Hepatocyte (in vitro differentiated cells): ENCODE measurements around the gene DNER. TPM values are rescaled to one million over a fixed set of nuclear protein-coding genes. Genes with fewer than 3 reads are reported as not detected.

ENCODE experiments used
- DNase-seq: peaks from one replicate; pipeline ENCODE4 v3.0.0-alpha.2; 2016; ENCODE audit warnings: low spot score
- H2AFZ ChIP-seq: fragments of 200-600 bp; sonication (generic); 2 replicates; pipeline ENCODE4 v1.6.0; 2016; ENCODE audit warnings: antibody characterized with exemption, mild to moderate bottlenecking
- H3K27ac ChIP-seq: fragments of 200-600 bp; sonication (generic); 2 replicates; pipeline ENCODE4 v1.5.1; 2016; ENCODE audit warnings: mild to moderate bottlenecking
- H3K27me3 ChIP-seq: fragments of 200-600 bp; sonication (generic); 2 replicates; pipeline ENCODE4 v1.6.1; 2016
- H3K36me3 ChIP-seq: fragments of 200-600 bp; sonication (generic); replicated peaks from 2 replicates; pipeline ENCODE4 v1.5.1; 2016; ENCODE audit warnings: low read depth; ENCODE audit not compliant: insufficient read depth
- H3K4me1 ChIP-seq: fragments of 200-600 bp; sonication (generic); 2 replicates; pipeline ENCODE4 v1.5.1; 2016; ENCODE audit warnings: mild to moderate bottlenecking, moderate library complexity; ENCODE audit not compliant: insufficient read depth
- H3K4me2 ChIP-seq: fragments of 200-600 bp; sonication (generic); 2 replicates; pipeline ENCODE4 v1.6.0; 2016
- H3K4me3 ChIP-seq: fragments of 200-600 bp; sonication (generic); 2 replicates; pipeline ENCODE4 v1.5.1; 2016; ENCODE audit warnings: mild to moderate bottlenecking
- H3K79me2 ChIP-seq: fragments of 200-600 bp; sonication (generic); 2 replicates; pipeline ENCODE4 v1.6.0; 2017; ENCODE audit warnings: mild to moderate bottlenecking
- H3K9me2 ChIP-seq: fragments of 200-600 bp; sonication (generic); replicated peaks from 2 replicates; pipeline ENCODE4 v1.6.0; 2017; ENCODE audit warnings: mild to moderate bottlenecking; ENCODE audit not compliant: insufficient read depth
- H3K9me3 ChIP-seq: fragments of 200-600 bp; sonication (generic); 2 replicates; pipeline ENCODE4 v1.5.1; 2016; ENCODE audit warnings: low read depth, mild to moderate bottlenecking
- H4K20me1 ChIP-seq: fragments of 200-600 bp; sonication (generic); 2 replicates; pipeline ENCODE4 v1.6.0; 2016; ENCODE audit warnings: mild to moderate bottlenecking; ENCODE audit not compliant: insufficient read depth, poor library complexity, severe bottlenecking
- CTCF ChIP-seq: fragments of 200-600 bp; sonication (generic); IDR thresholded peaks from 2 replicates; pipeline ENCODE4 v1.5.1; 2016; ENCODE audit warnings: antibody characterized with exemption, mild to moderate bottlenecking; ENCODE audit not compliant: poor library complexity
- EZH2 ChIP-seq: fragments of 200-600 bp; sonication (generic); IDR thresholded peaks from 2 replicates; pipeline ENCODE4 v1.6.1; 2016; ENCODE audit warnings: antibody characterized with exemption, mild to moderate bottlenecking, borderline replicate concordance
- EZH2phosphoT487 ChIP-seq: fragments of 200-600 bp; sonication (generic); IDR thresholded peaks from one replicate; pipeline ENCODE4 v1.6.1; 2018; ENCODE audit warnings: antibody characterized with exemption, mild to moderate bottlenecking, low read depth, moderate library complexity; ENCODE audit not compliant: unreplicated experiment, severe bottlenecking
- whole genome bisulfite sequencing: methylation state at CpG from one replicate; pipeline ENCODE4 v1.1.6; 2016; ENCODE audit warnings: low lambda C conversion rate; ENCODE audit errors: missing lambda C conversion rate; 5-methylcytosine and 5-hydroxymethylcytosine counted together
- polyA plus RNA-seq: library from polyadenylated mRNA; unstranded; fragments of >200 nt; fragmentation: Nextera tagmentation; extraction: Ambion mirVana; gene quantifications from 2 replicates; pipeline ENCODE4 v1.2.1, GENCODE V29; 2016
- total RNA-seq: library from RNA; depleted of rRNA; stranded (reverse); fragments of >200 nt; gene quantifications from 2 replicates; pipeline ENCODE4 v1.2.3, GENCODE V29; 2014

DNER gene
- total and polyA plus RNA-seq, 2 experiments from 2014 or later = 0.37 TPM; not detected in 1

DNA sequence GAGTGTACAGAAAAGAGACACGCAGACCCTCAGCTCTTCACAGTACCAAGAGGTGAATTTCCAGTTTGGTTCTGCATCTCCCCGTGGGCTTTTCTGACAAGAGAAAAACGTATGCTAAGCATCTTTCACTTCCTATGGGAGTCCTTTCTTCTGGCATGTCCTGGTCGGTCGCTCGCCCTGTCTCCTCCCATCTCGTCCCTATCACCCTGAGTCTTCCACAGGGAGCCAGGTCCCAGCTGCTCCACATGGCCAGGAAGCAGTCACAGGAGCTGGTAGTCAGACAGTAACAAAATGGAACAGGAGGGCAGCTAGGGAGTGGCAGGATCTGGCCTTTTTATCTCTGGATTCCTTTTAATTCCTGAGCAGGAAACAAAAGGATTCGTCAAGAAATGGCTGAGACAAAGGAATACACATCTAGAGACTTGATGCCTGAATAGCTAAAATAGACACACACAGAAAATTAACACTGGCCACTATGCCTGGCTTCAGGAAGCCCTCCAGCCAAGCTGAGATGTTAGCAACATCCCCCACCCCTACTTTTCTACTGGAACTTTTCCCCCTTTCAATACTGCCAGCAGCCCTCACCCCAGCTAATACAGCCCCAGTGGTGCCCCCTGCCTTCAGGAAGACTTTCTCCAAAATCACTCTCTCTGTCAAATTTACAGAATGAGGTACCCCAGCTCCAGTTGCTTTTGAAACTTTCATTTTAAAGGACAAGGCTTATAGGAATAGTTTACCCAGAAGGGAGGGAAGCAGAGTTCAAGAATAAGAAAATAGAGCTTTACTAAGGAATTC, 136.1 kb downstream of the DNER start:
- 63% methylated on average over 8 of the region's 8 CpGs for WGBS
- H3K4me1 ChIP-seq = no peaks in the 10 kb centered on the region
- H3K9me3 ChIP-seq = no peaks in the 10 kb centered on the region
- H3K27ac ChIP-seq = no peak overlapping the region
- H3K36me3 ChIP-seq = no peaks in the 10 kb centered on the region
- H3K4me3 ChIP-seq = no peak overlapping the region
- DNase-seq = no peak
- no peaks in the 10 kb centered on the region for H4K20me1 ChIP-seq
- TF ChIP-seq EZH2 (no peak), CTCF (no peak), EZH2phosphoT487 (no peak)
- H2AFZ ChIP-seq = no peak overlapping the region
- no peaks in the 10 kb centered on the region for H3K79me2 ChIP-seq
- H3K4me2 ChIP-seq = no peak overlapping the region
- H3K27me3 ChIP-seq = no peaks in the 10 kb centered on the region
- no peaks in the 10 kb centered on the region for H3K9me2 ChIP-seq

DNA sequence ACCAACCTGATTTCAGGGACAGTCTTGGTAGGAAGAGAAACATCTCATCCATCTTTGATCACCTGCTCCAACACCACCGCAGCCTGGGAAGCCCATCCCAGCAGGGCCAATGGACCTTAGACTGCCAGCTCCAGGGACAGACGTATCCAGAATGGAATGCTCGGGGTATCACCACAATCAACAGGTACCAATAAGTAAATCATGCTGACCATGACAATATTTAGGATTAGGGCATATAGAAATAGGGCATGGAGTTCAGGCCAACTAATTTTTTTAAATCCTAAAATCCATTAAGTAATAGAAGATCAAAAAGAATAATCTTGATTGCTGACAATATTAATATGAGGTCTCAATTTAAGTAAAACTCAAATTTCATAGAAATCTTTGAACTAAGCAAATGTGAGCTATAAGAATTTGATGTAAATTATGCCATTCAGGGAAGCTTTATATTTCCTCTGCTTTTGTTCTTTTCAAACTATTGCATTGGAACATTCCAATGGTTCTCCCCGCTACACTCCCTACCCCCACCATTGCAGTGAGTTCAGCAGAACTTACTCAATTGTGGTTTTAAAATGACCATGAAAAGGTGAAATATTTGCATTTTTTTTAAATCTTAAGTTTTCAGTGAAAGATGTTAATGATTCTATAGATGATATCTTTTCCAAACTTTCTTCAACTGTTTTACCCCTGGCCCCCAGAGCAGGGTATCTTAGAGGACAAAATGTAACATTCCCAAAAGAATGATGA, 138.6 kb downstream of the DNER start:
- H3K4me1 ChIP-seq = no peaks in the 10 kb centered on the region
- WGBS = 76% methylated on average over 4 of the region's 4 CpGs
- no peak for DNase-seq
- no peaks in the 10 kb centered on the region for H3K79me2 ChIP-seq
- H2AFZ ChIP-seq = no peak overlapping the region
- H3K4me2 ChIP-seq = no peak overlapping the region
- TF ChIP-seq CTCF (no peak), EZH2 (no peak), EZH2phosphoT487 (no peak)
- H3K9me3 ChIP-seq = no peaks in the 10 kb centered on the region
- H4K20me1 ChIP-seq = no peaks in the 10 kb centered on the region
- no peaks in the 10 kb centered on the region for H3K36me3 ChIP-seq
- no peaks in the 10 kb centered on the region for H3K9me2 ChIP-seq
- H3K27me3 ChIP-seq = no peaks in the 10 kb centered on the region
- no peak overlapping the region for H3K27ac ChIP-seq
- H3K4me3 ChIP-seq = no peak overlapping the region

GRCh38 chr2:229572507-229573271, 141.7 kb downstream of the DNER start:
- 69% methylated on average over 5 of the region's 5 CpGs for WGBS
- H3K36me3 ChIP-seq = no peaks in the 10 kb centered on the region
- no peak overlapping the region for H3K4me2 ChIP-seq
- H3K4me1 ChIP-seq = no peaks in the 10 kb centered on the region
- H3K79me2 ChIP-seq = no peaks in the 10 kb centered on the region
- no peaks in the 10 kb centered on the region for H4K20me1 ChIP-seq
- H3K27ac ChIP-seq = no peak overlapping the region
- H3K4me3 ChIP-seq = no peak overlapping the region
- H3K9me3 ChIP-seq = no peaks in the 10 kb centered on the region
- H3K9me2 ChIP-seq = no peaks in the 10 kb centered on the region
- no peaks in the 10 kb centered on the region for H3K27me3 ChIP-seq
- DNase-seq = no peak
- no peak overlapping the region for H2AFZ ChIP-seq
- TF ChIP-seq EZH2 = no peak
- no peak for TF ChIP-seq EZH2phosphoT487
- TF ChIP-seq CTCF = no peak
